HG02973 (cell line): Measurements from ENCODE around the gene PRRC2A.
A peak's percentile ranks its signal among the peaks of the same experiment; 100 is the strongest.

ENCODE experiments used
- ATAC-seq: cut with Tn5 transposase; IDR thresholded peaks from one replicate; pipeline ENCODE4 v1.9.1; 2021; ENCODE audit warnings: moderate library complexity; ENCODE audit not compliant: unreplicated experiment

Gene PRRC2A

GRCh38 chr6:31620586-31621319 lies at the start of gene PRRC2A:
Gene PRRC2A (plus strand): TSS chr6:31620715. CDS start chr6:31622790, 2,075 bp downstream.
- peak; percentile 47 for ATAC-seq

GRCh38 chr6:31572041-31572911 lies 48.2 kb upstream of the PRRC2A start, which contains the start of gene LTA:
Gene LTA (plus strand): TSS chr6:31572289. CDS start chr6:31572743, 454 bp downstream.
- peak; percentile 33 for ATAC-seq

- no peak for ATAC-seq
Measured at GRCh38 chr6:31573239-31574105, 47.0 kb upstream of the PRRC2A start.

- no peak for ATAC-seq
Measured at GRCh38 chr6:31574106-31575061, 46.1 kb upstream of the PRRC2A start.

GRCh38 chr6:31575335-31575901 lies 45.1 kb upstream of the PRRC2A start, which contains the start of gene TNF:
Gene TNF (plus strand): TSS chr6:31575565. CDS start chr6:31575742, 177 bp downstream.
- no peak for ATAC-seq

GRCh38 chr6:31575952-31576685 lies 44.4 kb upstream of the PRRC2A start:
- ATAC-seq: no peak

GRCh38 chr6:31576897-31577578 lies 43.5 kb upstream of the PRRC2A start:
- ATAC-seq: no peak

- no peak for ATAC-seq
Measured at GRCh38 chr6:31577579-31577966, 42.9 kb upstream of the PRRC2A start.

GRCh38 chr6:31578184-31579118 lies 42.1 kb upstream of the PRRC2A start:
- no peak for ATAC-seq

- ATAC-seq: no peak
Measured at GRCh38 chr6:31579119-31579505, 41.4 kb upstream of the PRRC2A start.

GRCh38 chr6:31579546-31580437 lies 40.7 kb upstream of the PRRC2A start:
- no peak for ATAC-seq

- ATAC-seq: no peak
Measured at GRCh38 chr6:31580438-31580740, 40.1 kb upstream of the PRRC2A start.

- peak; percentile 50 for ATAC-seq
Measured at GRCh38 chr6:31580807-31581433, 39.6 kb upstream of the PRRC2A start.

GRCh38 chr6:31581434-31582229 lies 38.9 kb upstream of the PRRC2A start:
- no peak for ATAC-seq

- ATAC-seq: no peak
Measured at GRCh38 chr6:31582230-31582643, 38.3 kb upstream of the PRRC2A start, which contains the start of gene LTB. Gene LTB (minus strand): TSS chr6:31582424. CDS start chr6:31582417, 7 bp downstream.
